ENCODE data around the gene FAM9A. TPM values are rescaled to one million over a fixed set of nuclear protein-coding genes. Genes with fewer than 3 reads are reported as not detected.

Gene FAM9A
- total and polyA plus RNA-seq, 2 of the 8 experiments (the other 6 are each of a cell fraction or from before 2014, with no cell fraction given), result not detected

GRCh38 chrX:8848911-8849310, 47.7 kb upstream of the FAM9A start:
- H2BK20ac ChIP-seq (ENCODE audit: low read length), result no peak overlapping the region
- no peak overlapping the region for H3K4ac ChIP-seq (replicated peaks; ENCODE audit: insufficient read length, low read depth, low read length)
- no peak overlapping the region for H4K91ac ChIP-seq (replicated peaks; ENCODE audit: insufficient read length, low read length)
- no peak overlapping the region for H2BK5ac ChIP-seq (ENCODE audit: low read depth, low read length)
- H3K27ac ChIP-seq (ENCODE audit: low read depth, low read length), result no peak overlapping the region
- no peak for DNase-seq (ENCODE audit: low read depth in 1 of 2, low spot score in 2 of 2)
- no peak overlapping the region for H4K8ac ChIP-seq (ENCODE audit: extremely low read depth, insufficient read depth, low read length)
- POLR2A ChIA-PET (ENCODE audit: partially characterized antibody), result no interaction called here
- no peaks in the 10 kb centered on the region for H3K4me1 ChIP-seq (replicated peaks in 1 of 4; ENCODE audit: control insufficient read depth in 3 of 4, insufficient read depth in 4 of 4, low read length in 3 of 4)
- no peaks in the 10 kb centered on the region for H3K27me3 ChIP-seq (replicated peaks in 1 of 4; ENCODE audit: control insufficient read depth in 3 of 4, extremely low read depth in 1 of 4, insufficient read depth in 3 of 4, low read length in 3 of 4)
- no peak overlapping the region for H2BK12ac ChIP-seq (ENCODE audit: low read depth, low read length)
- FAIRE-seq, result no peak
- no peak overlapping the region for H2BK120ac ChIP-seq (replicated peaks; ENCODE audit: low read depth, low read length)
- no peaks in the 10 kb centered on the region for H3K79me2 ChIP-seq (ENCODE audit: control insufficient read depth in 1 of 2, insufficient read depth in 2 of 2, low read length in 2 of 2)
- no peak overlapping the region for H2AFZ ChIP-seq (ENCODE audit: low read length)
- H3K36me3 ChIP-seq (ENCODE audit: control insufficient read depth in 2 of 4, insufficient read depth in 4 of 4, low read length in 3 of 4), result no peaks in the 10 kb centered on the region
- WGBS, 2 experiments (ENCODE audit: extremely low coverage in 1 of 2, insufficient coverage in 1 of 2, insufficient read length in 1 of 2, insufficient replicate concordance in 2 of 2, low coverage in 1 of 2, low lambda C conversion rate in 2 of 2, missing lambda C conversion rate in 1 of 2), result 92% methylated on average over 3 of the region's 3 CpGs; no CpG with 5 or more reads in 1 of the 2 experiments
- no peak overlapping the region for H3K9ac ChIP-seq (replicated peaks in 1 of 4; ENCODE audit: extremely low read depth in 1 of 4, low read depth in 3 of 4, low read length in 3 of 4)
- no peaks in the 10 kb centered on the region for H3K23me2 ChIP-seq (ENCODE audit: low read depth, low read length)
- no peaks in the 10 kb centered on the region for H4K20me1 ChIP-seq (replicated peaks in 1 of 2; ENCODE audit: control insufficient read depth in 1 of 2, insufficient read depth in 2 of 2, low read length in 2 of 2)
- no peak overlapping the region for H2AK5ac ChIP-seq (ENCODE audit: low read depth, low read length)
- H3K4me2 ChIP-seq (ENCODE audit: insufficient read depth in 1 of 2, low read depth in 2 of 2, low read length in 2 of 2), result no peak overlapping the region
- CTCF ChIA-PET (ENCODE audit: partially characterized antibody), result interaction anchor here (1.1 to 1.6 kb wide), 4 partner anchors 8 to 72 kb away, joined by 3 to 5 read pairs (median 3); no protein-coding TSS in a partner anchor
- no peak overlapping the region for H4K5ac ChIP-seq (ENCODE audit: insufficient read length, low read depth, low read length)
- no peak overlapping the region for H3K56ac ChIP-seq (replicated peaks; ENCODE audit: insufficient read length, low read depth, low read length)
- no peak overlapping the region for H3K23ac ChIP-seq (ENCODE audit: insufficient read length)
- no peak for TF ChIP-seq CBX5 (IDR thresholded peaks at IDR 0.05; ENCODE audit: low read depth, low read length)
- no peak for TF ChIP-seq NRF1 (IDR thresholded peaks at IDR 0.05; ENCODE audit: low read depth, low read length)
- no peak for TF ChIP-seq POLR2AphosphoS5 (IDR thresholded peaks at IDR 0.05; ENCODE audit: low read depth, low read length)
- H2BK15ac ChIP-seq (ENCODE audit: low read length), result no peak overlapping the region
- no peaks in the 10 kb centered on the region for H3K9me3 ChIP-seq (ENCODE audit: insufficient read depth in 2 of 2, low read depth in 1 of 2, low read length in 1 of 2)
- no peak overlapping the region for H3K18ac ChIP-seq (ENCODE audit: extremely low read depth, low read length)
- H3K79me1 ChIP-seq (ENCODE audit: low read depth, low read length), result no peaks in the 10 kb centered on the region
- H3K4me3 ChIP-seq (ENCODE audit: extremely low read depth in 1 of 4, insufficient read depth in 2 of 4, low read depth in 3 of 4, low read length in 4 of 4), result no peak overlapping the region
- no peak overlapping the region for H3K14ac ChIP-seq (ENCODE audit: insufficient read length)

Data from H1 (cell line).